GM19452 (cell line): ENCODE results near the gene SPOCD1.

ENCODE experiments used
- ATAC-seq: cut with Tn5 transposase; IDR thresholded peaks from one replicate; pipeline ENCODE4 v1.9.1; 2021; ENCODE audit not compliant: unreplicated experiment

Gene SPOCD1

GRCh38 chr1:31742462-31743212, 73.2 kb downstream of the SPOCD1 start:
- no peak for ATAC-seq
